T-helper 1 cell treated with Interleukin-12 subunit alpha and Interleukin-12 subunit beta and Interleukin-4 antibody, amounts not matched to agents 30 ng/mL and 1 ng/mL, for 36 hours (primary cell): Measurements from ENCODE around the gene RAB17. TPM values are rescaled to one million over a fixed set of nuclear protein-coding genes. Genes with fewer than 3 reads are reported as not detected.

ENCODE experiments used
- intact Hi-C: fragments of 100-400 bp; cut with micrococcal nuclease; formaldehyde crosslinking; loops from one replicate; pipeline ENCODE4 v1.15.1; 2024
- total RNA-seq: library from RNA; stranded (reverse); gene quantifications from 2 replicates; pipeline ENCODE4 v1.2.3, GENCODE V29; 2022

The RAB17 gene
- total RNA-seq, 1 donor from 2014 or later, result not detected

DNA sequence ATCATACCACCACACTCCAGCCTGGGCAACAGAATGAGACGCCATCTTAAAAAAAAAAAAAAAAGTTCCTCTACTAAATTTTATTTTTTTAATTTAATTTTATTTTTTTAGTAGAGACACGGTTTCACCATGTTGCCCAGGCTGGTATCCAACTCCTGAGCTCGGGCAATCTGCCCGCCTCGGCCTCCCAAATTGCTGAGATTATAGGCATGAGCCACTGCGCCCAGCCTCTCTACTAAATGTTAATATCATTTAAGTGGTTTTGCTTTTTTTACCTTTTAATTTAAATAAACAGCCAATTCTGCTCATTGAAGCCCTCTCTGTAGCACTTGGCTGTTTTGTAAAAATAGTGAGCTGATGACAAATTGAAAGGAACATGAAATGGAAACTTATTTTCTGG is 9.2 kb downstream of the RAB17 start:
- intact Hi-C loops, result loop anchor here (1.0 kb wide), 3 partner anchors 92 to 193 kb away; no protein-coding TSS in a partner anchor

DNA sequence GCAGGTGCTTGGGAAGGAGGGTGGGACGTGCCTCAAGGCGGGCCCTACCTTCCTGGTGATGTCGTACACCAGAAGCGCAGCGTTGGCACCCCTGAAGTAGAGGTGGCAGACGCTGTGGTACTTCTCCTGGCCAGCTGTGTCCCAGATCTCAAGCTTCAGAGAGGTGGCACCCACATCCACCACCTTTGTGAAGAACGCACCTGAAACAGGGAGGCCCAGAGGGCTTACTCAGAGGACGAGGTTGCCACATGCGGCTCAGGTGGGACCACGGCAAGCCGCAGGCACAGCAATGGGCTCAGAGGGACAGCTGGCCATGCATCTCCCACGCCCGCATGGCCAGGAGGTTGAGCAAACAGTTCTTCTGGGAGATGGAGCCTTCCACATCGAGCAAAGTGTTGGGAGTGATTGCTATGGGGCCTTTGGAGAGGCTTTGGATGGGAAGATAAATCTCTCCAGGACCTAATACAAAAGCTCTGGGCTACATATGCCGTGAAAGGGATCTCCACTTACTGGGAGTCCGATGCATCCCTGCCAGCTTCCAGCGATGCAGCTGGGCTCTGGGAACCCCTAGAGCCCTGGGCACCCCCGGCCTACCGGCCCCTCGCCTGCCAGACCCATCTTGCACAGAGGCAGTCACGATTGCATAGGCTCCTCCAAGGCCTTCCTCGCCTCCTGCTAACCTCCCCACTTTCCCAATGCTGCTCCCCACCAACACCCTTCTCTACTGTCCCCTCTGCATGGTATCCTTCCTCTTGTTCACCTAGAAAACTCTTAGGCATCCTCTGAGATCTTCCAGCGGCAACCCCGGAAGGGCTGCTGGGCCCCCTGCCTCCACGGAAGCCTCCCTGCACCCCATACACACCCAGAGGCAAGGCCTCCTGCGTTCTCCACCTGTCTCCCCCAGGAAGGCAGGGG is 12.3 kb downstream of the RAB17 start:
- intact Hi-C loops, result no loop called here

DNA sequence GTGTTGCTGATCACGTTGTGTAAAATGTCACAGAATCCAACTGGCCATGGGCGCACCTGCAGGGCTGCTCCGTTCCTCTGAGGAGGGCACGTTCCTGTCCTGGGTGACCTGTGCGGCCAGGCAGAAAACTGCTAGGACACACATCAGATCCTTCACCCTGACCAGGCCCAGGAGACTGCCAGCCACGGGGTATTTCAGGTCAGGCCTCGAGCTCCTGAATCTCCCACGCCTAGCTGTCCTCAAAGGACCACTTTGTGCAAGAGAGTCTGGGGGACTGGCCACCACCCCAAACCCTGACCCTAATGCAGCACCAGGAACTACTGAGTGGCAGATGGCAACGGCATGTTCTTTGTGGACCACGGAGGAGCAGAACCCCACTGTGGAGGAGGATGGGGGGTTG is 13.1 kb downstream of the RAB17 start:
- intact Hi-C loops, result no loop called here

DNA sequence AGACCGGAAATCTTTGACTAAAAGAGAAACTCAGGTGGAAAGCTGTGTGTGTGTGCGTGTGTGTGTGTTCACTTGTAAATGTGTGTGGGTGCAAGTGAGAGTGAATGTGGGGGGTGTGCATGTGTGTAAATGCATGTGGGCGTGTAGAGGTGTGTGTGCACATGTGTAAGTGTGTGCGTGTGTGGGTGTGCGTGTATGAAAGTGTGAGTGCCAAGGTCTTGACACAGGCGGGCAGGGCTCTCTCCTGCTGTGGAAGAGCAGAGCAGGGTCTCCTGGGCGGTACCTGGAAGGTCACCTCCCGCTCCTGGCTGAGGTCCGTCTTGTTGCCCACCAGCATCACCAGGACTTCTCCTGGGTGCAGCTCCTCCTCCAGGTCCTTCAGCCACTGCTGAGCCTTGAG is 13.6 kb downstream of the RAB17 start:
- intact Hi-C loops, result no loop called here

DNA sequence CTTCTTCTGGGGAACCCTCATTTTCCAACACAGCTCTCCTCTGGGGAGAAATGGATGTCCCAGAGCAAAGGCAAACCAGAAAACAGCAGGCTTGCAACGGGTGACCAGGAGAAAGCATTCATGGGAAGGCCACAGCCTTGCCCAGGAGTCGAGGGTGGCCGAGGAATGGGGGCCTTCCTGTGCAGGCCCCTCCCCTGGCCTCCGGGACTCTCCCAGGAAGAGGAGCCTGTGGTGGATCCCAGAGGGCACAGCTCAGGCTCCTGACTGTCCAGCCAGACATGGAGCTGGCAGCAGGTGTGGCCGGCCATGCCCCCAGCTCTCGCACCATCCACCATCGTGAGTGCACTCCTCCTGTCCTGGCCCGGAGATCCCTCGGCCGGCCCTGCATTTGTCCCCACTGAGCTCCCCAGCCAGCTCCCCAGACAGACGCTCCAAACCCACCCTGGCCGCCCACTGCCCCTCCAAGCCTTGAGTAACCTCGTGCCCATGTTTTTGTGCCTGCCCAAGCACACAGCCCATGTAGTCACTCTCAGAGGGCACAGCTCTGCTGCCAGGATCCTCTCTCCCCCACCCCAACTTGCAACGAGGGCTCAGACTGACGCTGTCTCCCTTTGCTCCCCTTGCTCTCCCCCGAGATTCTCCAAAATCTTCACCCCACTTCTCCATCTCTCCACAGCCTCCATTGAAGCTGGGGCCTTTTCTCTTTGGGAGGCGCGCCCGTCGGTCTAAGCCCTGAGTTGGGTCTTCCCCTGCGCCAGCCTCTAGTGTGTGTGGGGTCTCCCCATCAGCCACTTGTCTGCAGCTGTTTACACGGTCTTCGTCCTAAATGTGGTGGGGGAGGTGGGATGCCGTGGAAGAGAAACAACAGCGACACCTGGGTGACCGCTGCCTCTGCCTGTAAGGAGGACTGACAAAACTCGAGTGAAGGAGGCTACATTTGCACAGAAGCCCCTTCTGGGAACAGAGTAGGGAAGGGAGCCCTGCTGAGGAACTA is 14.4 kb downstream of the RAB17 start:
- intact Hi-C loops, result no loop called here

DNA sequence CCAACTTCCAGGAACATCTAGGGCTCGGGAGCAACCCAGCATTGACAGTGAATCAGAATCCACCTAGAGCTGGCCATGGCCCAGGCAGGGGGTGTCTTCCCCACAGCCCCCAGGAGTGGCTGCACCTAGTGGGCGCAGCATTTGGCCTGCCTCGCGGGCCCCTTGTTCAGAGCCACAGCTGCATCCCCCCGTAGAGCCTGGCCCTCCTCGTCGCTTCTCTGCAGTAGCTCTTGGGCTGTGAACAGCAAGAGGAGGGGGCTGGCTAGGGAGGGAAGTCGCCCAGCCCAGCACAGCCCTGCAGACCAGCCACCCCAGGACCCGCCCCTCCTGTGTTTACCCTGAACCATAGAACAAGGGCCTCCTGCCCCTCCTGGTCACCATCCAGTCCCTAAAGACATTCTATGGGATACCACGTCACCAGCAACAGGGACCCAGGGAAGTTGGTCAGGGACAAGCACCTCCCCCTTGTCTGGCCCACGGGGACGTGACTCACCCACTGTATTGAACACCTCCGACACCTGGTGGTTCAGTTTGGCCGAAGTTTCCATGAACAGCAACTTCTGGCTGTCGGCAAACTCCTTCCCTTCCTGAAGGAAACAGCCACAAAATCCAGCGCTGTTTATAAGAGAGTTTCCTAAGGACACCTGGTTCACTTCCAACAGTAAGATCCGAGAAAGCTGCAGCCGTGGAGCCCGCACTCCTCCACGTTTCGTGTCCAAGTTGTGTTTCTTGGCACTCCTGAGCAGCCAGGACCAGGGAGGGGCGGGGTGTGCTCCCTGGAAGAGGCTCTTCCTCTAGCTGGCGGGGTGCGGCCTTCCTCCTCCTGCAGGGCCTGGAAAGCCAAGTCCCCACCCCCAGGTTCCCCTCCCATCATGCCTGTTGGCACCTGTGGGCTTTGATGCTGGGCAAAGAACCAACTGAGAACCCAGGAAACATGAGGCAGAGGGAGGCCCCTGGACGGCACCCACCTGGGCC is 15.4 kb downstream of the RAB17 start:
- intact Hi-C loops, result no loop called here

DNA sequence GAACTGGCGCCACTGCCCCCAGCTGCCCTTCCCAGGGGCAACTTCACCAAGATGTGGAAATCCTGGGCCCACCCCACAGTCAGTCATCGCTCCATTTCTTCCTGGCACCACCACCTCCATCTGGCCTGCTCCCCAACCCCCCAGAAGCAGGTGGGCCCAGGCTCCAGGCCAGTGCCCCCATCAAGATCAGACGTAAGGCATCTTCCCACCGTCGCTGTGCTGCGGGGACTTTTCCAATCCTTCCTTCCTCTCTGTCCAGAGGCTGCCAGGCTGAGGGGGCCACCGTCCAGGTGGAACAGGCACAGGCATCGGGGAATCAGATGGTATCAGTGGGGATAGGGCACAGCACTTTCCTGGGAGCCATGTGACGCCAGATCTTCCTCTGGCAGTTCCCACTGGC is 16.1 kb downstream of the RAB17 start:
- intact Hi-C loops, result no loop called here

DNA sequence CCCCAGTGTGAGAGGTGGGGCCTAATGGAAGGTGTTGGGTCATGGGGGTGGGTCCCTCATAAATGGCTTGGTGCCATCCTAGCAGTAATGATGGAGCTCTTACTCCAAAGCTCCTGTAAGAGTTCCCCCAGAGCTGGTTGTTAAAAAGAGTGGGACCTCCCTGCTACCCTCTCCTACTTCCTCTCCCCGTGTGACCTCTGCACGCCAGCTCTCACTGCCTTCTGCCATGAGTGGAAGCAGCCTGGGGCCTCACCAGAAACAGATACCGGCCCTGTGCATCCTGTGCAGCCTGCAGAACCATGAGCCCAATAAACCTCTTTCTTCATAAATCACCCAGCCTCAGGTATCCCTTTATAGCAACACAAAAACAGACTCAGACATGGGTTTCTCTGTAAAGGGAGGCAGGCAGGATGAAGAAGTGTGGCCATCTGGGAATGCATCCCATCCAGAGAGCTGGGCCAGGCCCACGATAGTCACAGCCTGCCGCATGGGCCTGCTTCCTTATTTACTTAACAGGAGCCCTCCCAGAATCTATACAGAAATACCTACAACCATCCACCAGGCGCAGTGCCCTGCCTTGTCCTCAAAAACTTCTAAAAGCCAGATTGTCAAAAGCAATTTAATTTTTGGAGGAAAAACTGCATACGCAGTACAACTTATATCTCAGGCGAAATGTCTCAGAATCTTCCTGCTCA is 16.7 kb downstream of the RAB17 start:
- intact Hi-C loops, result no loop called here

DNA sequence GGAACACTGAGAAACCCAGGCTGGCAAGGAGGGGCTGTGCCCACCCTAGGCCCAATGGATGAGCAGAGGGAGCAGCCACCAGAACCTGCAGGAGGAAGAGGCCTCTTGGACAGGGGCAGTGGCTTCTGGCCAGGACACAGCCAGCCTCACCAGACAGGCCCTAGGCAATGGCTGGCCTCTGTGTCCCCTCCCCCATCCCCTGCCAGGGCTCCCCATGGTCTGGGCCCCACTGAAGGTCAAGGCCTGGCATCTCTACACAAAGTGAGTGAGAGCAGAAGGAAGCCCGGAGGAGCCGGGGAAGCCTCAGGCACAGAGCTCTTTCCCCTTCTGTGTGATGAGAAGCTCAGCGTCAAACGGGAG is 17.8 kb downstream of the RAB17 start:
- intact Hi-C loops, result loop anchor here (1.0 kb wide), 4 partner anchors 60 to 450 kb away; no protein-coding TSS in a partner anchor

DNA sequence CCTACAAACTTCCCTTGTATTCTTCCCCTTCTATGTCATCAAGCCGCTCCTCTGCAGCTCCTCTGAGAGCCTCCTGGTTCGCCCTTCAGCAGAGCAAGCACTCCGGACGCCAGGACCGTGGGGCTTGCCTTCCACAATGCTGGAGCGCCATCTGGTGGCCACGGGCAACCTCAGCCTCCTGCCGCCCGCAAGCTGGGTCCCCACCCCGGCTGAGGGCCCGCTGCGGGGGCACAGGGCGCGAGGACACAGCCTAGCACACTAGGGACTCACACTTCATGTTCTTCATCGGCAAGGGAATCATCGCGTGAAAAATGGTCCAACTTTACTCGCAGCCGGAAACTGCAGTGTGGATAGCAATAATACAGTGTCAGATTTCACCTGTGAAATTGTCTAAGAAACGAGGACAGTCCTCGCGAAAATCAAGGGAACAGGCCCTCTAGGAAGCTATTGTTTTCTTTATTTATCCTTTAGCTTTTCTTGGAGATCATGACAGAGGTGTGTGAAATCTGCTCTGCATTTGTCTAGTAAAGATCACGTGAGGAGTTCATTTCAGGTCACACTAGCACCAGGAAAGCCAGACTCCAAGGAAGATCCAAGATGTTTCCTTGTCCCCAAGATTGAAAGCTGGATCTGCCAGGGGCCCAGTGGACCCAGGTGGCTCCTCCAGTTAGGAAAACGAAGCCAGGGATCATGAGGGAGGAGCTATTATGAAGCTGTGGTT is 18.4 kb downstream of the RAB17 start:
- intact Hi-C loops, result loop anchor here (1.0 kb wide), 4 partner anchors 60 to 450 kb away; no protein-coding TSS in a partner anchor

DNA sequence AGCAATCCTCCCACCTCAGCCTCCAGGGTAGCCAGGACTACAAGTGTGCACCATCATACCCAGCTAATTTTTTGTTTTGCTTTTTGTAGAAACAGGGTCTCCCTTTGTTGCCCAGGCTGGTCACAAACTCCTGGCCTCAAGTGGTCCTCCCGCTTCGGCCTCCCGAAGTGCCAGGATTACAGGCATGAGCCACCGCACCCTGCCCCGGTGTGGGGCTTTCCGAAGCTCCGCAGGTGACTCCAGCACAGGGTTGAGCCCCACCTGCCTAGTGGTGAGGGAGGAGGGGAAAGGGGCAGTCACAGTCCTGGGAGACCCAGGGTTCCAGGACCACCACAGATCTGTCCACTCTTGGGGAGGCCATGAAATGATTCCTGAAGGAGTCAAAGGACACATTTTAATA is 19.0 kb downstream of the RAB17 start:
- intact Hi-C loops, result no loop called here

DNA sequence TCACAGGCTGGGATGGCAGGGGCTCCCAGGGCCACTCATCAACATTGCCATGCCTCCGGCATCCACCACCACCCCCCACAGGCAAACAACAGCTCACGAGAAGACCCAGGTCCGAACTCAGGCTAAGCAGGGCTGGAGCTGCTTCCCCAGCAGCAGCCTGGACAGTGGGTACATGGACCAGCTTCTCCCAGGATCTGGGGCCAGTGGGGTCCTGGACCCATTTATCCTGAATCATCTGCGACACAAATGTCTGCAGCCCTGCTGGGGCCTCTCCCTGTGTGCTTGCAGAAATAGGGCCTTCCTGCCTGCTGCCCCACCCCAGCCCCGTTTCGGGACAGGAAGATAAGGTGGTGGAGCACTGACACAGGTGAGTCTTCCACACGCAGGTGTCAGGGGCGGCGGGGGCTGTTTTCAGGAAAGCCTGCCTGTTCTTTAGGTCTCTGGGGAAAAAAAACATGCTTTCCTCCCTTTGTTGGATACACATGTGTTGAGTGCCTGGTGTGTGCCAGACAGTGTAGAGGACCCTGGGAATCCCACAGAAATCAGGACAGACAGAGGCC is 19.7 kb downstream of the RAB17 start:
- intact Hi-C loops, result no loop called here

DNA sequence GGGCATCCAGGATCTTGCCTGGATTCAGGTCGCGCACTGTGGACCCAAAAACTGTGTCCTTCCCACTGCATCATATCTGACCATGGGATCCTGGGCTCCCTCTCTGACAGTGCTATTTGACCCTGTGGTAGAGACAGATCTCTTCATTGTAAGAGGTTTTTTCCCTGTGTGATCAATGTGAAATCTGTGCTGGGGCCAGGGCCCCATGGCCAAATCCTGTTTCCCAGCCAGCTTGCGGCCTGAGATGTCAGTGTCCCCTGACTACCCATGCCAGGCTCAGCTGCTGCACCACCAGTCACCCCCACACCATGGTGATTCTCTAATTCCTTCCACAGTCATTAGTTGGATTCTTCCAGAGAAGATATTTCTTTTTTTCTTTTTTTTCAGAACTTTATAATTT is 20.6 kb downstream of the RAB17 start:
- intact Hi-C loops, result no loop called here

DNA sequence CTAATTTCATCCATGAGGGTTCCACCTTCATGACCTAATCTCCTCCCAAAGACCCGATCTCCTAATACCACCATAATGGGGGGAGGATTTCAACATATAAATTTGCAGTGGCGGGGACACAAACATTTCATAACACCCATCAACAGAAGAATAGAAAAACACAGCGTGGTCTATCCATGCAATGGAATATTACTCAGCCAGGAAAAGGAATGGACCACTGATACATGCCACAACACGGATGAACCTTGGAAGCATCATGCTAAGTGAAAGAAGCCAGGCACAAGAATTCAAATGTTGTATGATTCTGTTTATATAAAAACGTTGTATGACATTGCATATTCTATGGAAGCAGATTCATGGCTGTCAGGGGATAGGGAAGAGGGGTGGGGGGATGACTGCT is 21.5 kb downstream of the RAB17 start:
- intact Hi-C loops, result no loop called here

DNA sequence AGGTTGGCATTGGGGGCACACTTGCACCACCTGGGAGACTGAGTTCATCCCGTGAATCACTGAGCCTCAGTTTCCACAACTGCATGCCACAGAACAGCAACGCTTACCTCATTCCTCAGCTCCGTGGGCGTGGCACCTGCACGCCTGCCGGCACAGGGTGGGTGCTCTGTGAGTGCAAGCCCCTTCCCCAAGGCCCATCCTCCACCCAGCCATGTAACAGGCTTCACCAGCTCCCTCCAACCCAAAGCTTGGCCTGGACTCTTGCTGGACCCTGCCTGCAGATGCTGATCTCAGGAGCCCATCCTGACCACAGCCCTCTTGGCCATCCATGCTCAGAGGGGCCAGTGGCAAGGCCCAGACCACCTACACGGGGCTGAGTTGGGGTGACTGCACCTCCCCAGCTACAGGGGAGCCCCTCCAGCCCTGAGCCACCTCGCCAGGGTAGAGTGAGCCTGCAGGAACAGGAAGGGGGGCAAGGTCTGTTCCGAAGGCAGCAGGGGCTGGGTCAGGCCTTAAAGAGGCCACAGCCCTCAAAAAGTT is 22.3 kb downstream of the RAB17 start:
- intact Hi-C loops, result no loop called here

DNA sequence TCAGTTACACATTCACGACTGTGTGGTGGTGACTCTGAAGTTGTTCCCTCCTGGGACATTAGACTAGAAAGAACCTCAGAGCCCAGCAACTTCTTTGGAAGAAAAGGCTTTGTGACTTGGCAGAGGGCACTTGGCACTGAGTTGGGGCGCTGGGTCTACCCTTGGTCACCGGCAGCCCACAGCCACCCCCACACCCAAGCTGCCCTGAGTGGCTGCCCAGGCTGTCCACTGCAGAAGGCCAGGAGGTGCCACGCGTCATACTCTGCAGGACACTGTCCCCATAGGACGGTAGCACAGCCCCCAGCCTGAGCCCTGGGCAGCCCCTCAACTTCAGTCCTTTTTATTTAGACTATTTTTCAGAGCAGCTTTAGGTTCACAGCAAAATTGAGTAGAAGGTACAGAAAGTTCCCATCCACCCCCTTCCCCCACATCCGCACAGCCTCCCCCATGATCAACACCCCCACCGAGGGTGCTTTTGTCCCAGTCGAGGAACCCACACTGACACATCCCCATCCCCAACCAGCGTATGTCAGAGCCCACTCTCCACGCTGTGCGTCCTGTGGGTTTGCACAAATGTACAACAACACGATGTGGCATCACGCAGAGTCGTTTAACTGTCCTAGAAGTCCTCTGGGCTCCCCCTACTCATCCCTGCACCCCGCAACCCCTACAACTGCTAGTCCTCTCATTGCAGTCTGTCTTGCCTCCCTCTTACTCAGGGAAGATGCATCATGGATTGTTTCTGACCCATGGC is 23.1 kb downstream of the RAB17 start:
- intact Hi-C loops, result no loop called here

DNA sequence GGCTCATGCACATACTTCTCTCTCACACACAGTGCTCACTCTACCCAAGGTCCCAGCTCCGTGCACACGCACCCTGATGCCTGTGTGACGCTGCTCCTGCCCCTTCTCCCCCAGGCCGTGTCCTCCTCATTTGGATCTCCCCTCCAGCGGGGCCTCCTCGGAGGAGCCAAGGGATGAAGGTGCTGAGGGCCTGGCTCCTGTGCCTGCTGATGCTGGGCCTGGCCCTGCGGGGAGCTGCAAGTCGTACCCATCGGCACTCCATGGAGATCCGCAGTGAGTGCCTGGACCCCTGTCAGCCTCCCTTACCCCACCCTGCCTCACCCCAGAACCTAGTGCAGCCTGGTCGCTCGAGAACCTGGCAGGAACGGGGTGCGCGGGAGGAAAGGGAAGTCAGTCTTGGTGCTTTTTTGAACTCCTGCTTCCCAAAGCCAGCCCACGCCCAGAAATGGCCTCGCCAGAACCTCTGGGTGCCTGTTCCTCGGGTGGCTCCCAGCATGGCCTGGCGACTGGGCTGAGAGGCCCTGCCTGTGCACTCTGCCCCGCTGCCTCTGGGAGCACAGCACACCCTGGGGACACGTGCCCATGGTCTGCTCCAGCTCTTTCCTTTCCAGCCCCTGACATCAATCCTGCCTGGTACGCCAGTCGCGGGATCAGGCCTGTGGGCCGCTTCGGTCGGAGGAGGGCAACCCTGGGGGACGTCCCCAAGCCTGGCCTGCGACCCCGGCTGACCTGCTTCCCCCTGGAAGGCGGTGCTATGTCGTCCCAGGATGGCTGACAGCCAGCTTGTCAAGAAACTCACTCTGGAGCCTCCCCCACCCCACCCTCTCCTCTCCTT is 23.9 kb downstream of the RAB17 start, which contains the start of gene PRLH:
Gene PRLH, plus strand, starts transcription at position 174 of the 835 bp plus-strand sequence. Its CDS starts 0 bp downstream, at position 174.
- intact Hi-C loops, result no loop called here
